ENCODE data around the gene CCL25. TPM values are rescaled to one million over a fixed set of nuclear protein-coding genes. Genes with fewer than 3 reads are reported as not detected.

Gene CCL25
- total RNA-seq, 1 experiment from 2014 or later: not detected

DNA sequence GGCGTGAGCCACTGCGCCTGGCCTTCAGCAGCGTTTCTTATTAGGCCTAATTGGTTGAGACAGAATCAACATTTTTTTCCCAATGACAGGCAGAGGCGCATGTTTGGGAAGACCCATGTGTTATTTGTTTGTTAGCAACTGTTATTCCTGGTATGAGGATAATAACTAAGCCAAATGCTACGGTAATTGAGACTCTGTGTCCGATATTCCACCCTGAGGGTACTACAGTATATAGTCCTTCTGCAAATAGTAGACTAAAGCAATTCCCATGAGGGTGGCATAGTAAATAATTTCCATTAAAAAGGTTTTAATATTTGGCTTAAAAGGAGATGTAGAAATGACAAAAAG, 18.4 kb upstream of the CCL25 start:
- H3K27ac Mint-ChIP-seq (ENCODE audit: unreplicated experiment): peak overlapping the region; percentile 93
- no peak for DNase-seq
- TF ChIP-seq CTCF (IDR thresholded peaks at IDR 0.05; ENCODE audit: insufficient read depth in 1 of 2, low read depth in 1 of 2, low read length in 1 of 2, severe bottlenecking in 1 of 2, unreplicated experiment in 1 of 2): no peak
- Histone ChIP-seq H3K36me3 (ENCODE audit: control insufficient read depth, insufficient read depth, low read length) (no peaks in the 10 kb centered on the region), H3K9me3 (no peaks in the 10 kb centered on the region; the same call in 1 of the 2 replicates), H3K27me3 (replicated peaks; ENCODE audit: control insufficient read depth, insufficient read depth, low read length) (no peaks in the 10 kb centered on the region), H3K4me3 (ENCODE audit: low read depth, low read length) (no peak overlapping the region), H3K4me1 (peaks cover 59% of the 10 kb centered on the region)
- no peaks in the 10 kb centered on the region for H3K27me3 Mint-ChIP-seq (ENCODE audit: insufficient read depth, unreplicated experiment)
- H3K9me3 Mint-ChIP-seq (ENCODE audit: unreplicated experiment): no peaks in the 10 kb centered on the region
- H3K4me3 Mint-ChIP-seq (ENCODE audit: unreplicated experiment): peak overlapping the region; percentile 70
- no TSS peak for BruUV-seq (replicated peaks)
- intact Hi-C loops (cut with micrococcal nuclease; ENCODE audit: unreplicated experiment): no loop called here
- ChIA-PET POLR2A (no interaction called here), CTCF (no interaction called here)
- peaks cover 11% of the 10 kb centered on the region for H3K36me3 Mint-ChIP-seq (ENCODE audit: insufficient read depth, unreplicated experiment)
- H3K4me1 Mint-ChIP-seq (ENCODE audit: low read depth, unreplicated experiment): peaks cover 7% of the 10 kb centered on the region

DNA sequence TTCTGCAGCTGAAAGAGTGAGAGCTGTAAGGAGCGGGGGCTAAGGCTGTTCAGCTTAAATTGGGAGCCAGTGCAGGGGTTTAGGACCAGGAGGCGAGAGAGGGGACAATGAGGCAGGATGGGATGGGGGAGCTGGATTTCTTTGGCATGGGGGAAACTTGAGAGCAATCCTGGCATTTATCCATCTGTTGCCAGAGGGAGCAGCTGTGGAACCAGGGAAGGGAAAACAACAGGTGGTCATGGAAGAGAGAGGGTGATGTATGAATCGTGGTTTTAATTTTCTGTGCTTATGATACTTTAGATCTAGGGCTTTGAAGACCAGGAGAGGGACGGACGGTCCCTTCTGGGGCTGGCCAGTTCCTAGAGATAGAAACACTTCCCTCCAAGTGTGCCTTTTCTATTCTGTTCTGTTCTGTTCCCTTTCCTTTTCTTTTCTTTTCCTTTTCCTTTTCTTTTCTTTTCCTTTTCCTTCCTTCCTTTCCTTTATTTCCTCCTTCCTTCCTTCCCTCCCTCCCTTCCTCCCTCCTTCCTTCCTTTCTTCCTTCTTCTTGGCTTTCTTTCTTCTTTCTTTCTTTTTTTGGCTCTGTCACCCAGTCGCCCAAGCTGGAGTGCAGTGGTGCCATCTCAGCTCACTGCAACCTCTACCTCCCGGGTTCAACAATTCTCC, 16.0 kb upstream of the CCL25 start:
- Histone ChIP-seq H3K4me1 (peaks cover 35% of the 10 kb centered on the region), H3K9me3 (no peaks in the 10 kb centered on the region; the same call in 1 of the 2 replicates), H3K36me3 (ENCODE audit: control insufficient read depth, insufficient read depth, low read length) (no peaks in the 10 kb centered on the region), H3K27me3 (replicated peaks; ENCODE audit: control insufficient read depth, insufficient read depth, low read length) (no peaks in the 10 kb centered on the region), H3K4me3 (ENCODE audit: low read depth, low read length) (no peak overlapping the region)
- no TSS peak for BruUV-seq (replicated peaks)
- POLR2A ChIA-PET: interaction anchor here (1.4 kb wide), 1 partner anchor 93 kb away, joined by 4 read pairs; the partner anchor contains the start of gene TIMM44
- Mint-ChIP-seq H3K36me3 (ENCODE audit: insufficient read depth, unreplicated experiment) (peaks cover 11% of the 10 kb centered on the region), H3K4me3 (ENCODE audit: unreplicated experiment) (no peak overlapping the region), H3K27me3 (ENCODE audit: insufficient read depth, unreplicated experiment) (no peaks in the 10 kb centered on the region), H3K4me1 (ENCODE audit: low read depth, unreplicated experiment) (peaks cover 7% of the 10 kb centered on the region), H3K9me3 (ENCODE audit: unreplicated experiment) (no peaks in the 10 kb centered on the region), H3K27ac (ENCODE audit: unreplicated experiment) (no peak overlapping the region)
- DNase-seq: no peak
- intact Hi-C loops (cut with micrococcal nuclease; ENCODE audit: unreplicated experiment): no loop called here
- CTCF ChIA-PET: interaction anchor here (0.5 to 0.6 kb wide), 2 partner anchors 32 to 122 kb away, joined by 3 read pairs; no protein-coding TSS in a partner anchor
- no peak for TF ChIP-seq CTCF (IDR thresholded peaks at IDR 0.05; ENCODE audit: insufficient read depth in 1 of 2, low read depth in 1 of 2, low read length in 1 of 2, severe bottlenecking in 1 of 2, unreplicated experiment in 1 of 2)

DNA sequence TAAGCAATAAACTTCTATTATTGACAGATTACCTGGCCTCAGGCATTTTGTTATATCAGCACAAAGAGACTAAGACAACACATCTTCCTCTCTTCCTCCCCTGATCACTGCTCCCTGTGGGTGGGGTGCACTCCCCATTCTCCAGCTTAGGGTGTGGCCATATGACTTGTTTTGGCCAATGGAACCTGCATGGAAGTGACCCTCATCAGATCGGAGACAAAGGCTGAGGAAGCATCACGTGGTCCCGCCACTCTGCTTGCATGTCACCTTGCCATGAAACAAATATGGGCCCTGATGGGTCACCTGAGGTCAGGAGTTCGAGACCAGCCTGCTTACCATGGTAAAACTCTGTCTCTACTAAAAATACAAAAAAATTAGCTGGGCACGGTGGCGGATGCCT, 13.7 kb upstream of the CCL25 start:
- no peak overlapping the region for H3K4me3 Mint-ChIP-seq (ENCODE audit: unreplicated experiment)
- Histone ChIP-seq H3K36me3 (ENCODE audit: control insufficient read depth, insufficient read depth, low read length) (no peaks in the 10 kb centered on the region), H3K4me3 (ENCODE audit: low read depth, low read length) (no peak overlapping the region), H3K4me1 (peaks cover 19% of the 10 kb centered on the region), H3K9me3 (no peaks in the 10 kb centered on the region; the same call in 1 of the 2 replicates), H3K27me3 (replicated peaks; ENCODE audit: control insufficient read depth, insufficient read depth, low read length) (no peaks in the 10 kb centered on the region)
- no peaks in the 10 kb centered on the region for H3K27me3 Mint-ChIP-seq (ENCODE audit: insufficient read depth, unreplicated experiment)
- H3K27ac Mint-ChIP-seq (ENCODE audit: unreplicated experiment): no peak overlapping the region
- no peaks in the 10 kb centered on the region for H3K9me3 Mint-ChIP-seq (ENCODE audit: unreplicated experiment)
- TF ChIP-seq CTCF (IDR thresholded peaks at IDR 0.05; ENCODE audit: insufficient read depth in 1 of 2, low read depth in 1 of 2, low read length in 1 of 2, severe bottlenecking in 1 of 2, unreplicated experiment in 1 of 2): no peak
- ChIA-PET POLR2A (no interaction called here), CTCF (no interaction called here)
- intact Hi-C loops (cut with micrococcal nuclease; ENCODE audit: unreplicated experiment): no loop called here
- no peaks in the 10 kb centered on the region for H3K36me3 Mint-ChIP-seq (ENCODE audit: insufficient read depth, unreplicated experiment)
- H3K4me1 Mint-ChIP-seq (ENCODE audit: low read depth, unreplicated experiment): no peaks in the 10 kb centered on the region
- no TSS peak for BruUV-seq (replicated peaks)
- DNase-seq: no peak

All from Caco-2 (cell line).